HepG2 (cell line): ENCODE data around the gene CMTM4. TPM values are rescaled to one million over a fixed set of nuclear protein-coding genes. Genes with fewer than 3 reads are reported as not detected.

ENCODE experiments used
- BATF2 ChIP-seq: sonication (generic); formaldehyde crosslinking; IDR thresholded peaks from 2 replicates; pipeline ENCODE4 v1.8.0; 2022; ENCODE audit warnings: mild to moderate bottlenecking, missing genetic modification reagents, moderate library complexity
- BCLAF1 ChIP-seq: fragments of 450-650 bp; IDR thresholded peaks from 2 replicates; pipeline ENCODE4 v1.6.1; 2017; ENCODE audit warnings: mild to moderate bottlenecking
- HNF1B ChIP-seq: sonication (generic); formaldehyde crosslinking; IDR thresholded peaks from 2 replicates; pipeline ENCODE4 v1.5.1; 2020; ENCODE audit warnings: mild to moderate bottlenecking, moderate library complexity, missing genetic modification reagents
- PHB2 ChIP-seq: fragments of 450-650 bp; IDR thresholded peaks from 2 replicates; pipeline ENCODE4 v1.6.1; 2018; ENCODE audit not compliant: partially characterized antibody
- RBAK ChIP-seq: sonication (generic); formaldehyde crosslinking; IDR thresholded peaks from 2 replicates; pipeline ENCODE4 v1.5.1; 2020; ENCODE audit warnings: mild to moderate bottlenecking, missing genetic modification reagents
- REST ChIP-seq, 2 experiments: IDR thresholded peaks; 2 replicates each; pipeline ENCODE4 v1.6.1; 2011 to 2012; ENCODE audit warnings: low read length in 2 of 2, borderline replicate concordance in 1 of 2, low read depth in 1 of 2, mild to moderate bottlenecking in 1 of 2, moderate library complexity in 1 of 2
- SMARCE1 ChIP-seq: fragments of 450-650 bp; IDR thresholded peaks from 2 replicates; pipeline ENCODE4 v1.6.1; 2017; ENCODE audit warnings: borderline replicate concordance
- SP2 ChIP-seq: sonication (generic); formaldehyde crosslinking; IDR thresholded peaks from 2 replicates; pipeline ENCODE4 v1.5.1; 2020; ENCODE audit warnings: mild to moderate bottlenecking, missing genetic modification reagents
- SP5 ChIP-seq: IDR thresholded peaks from 2 replicates; pipeline ENCODE4 v1.6.1; 2016; ENCODE audit warnings: low read depth, borderline replicate concordance
- STAT6 ChIP-seq: sonication (generic); formaldehyde crosslinking; IDR thresholded peaks from 2 replicates; pipeline ENCODE4 v1.4.0; 2020; ENCODE audit warnings: missing genetic modification reagents, mild to moderate bottlenecking, borderline replicate concordance
- ZBTB3 ChIP-seq: sonication (generic); formaldehyde crosslinking; IDR thresholded peaks from 2 replicates; pipeline ENCODE4 v1.4.0; 2020; ENCODE audit warnings: low read depth, mild to moderate bottlenecking, moderate library complexity, missing genetic modification reagents, borderline replicate concordance
- ZNF33A ChIP-seq: sonication (generic); formaldehyde crosslinking; IDR thresholded peaks from 2 replicates; pipeline ENCODE4 v1.5.1; 2020; ENCODE audit warnings: missing genetic modification reagents, mild to moderate bottlenecking, moderate library complexity, borderline replicate concordance
- ZNF367 ChIP-seq: sonication (generic); formaldehyde crosslinking; IDR thresholded peaks from 2 replicates; pipeline ENCODE4 v1.4.0; 2020; ENCODE audit warnings: missing genetic modification reagents, borderline replicate concordance
- ZNF556 ChIP-seq: sonication (generic); formaldehyde crosslinking; IDR thresholded peaks from 2 replicates; pipeline ENCODE4 v1.4.0; 2020; ENCODE audit warnings: mild to moderate bottlenecking, missing genetic modification reagents, borderline replicate concordance
- ZNF75D ChIP-seq: sonication (generic); formaldehyde crosslinking; IDR thresholded peaks from 2 replicates; pipeline ENCODE4 v1.8.1; 2023; ENCODE audit warnings: missing genetic modification reagents, mild to moderate bottlenecking, borderline replicate concordance
- ZNF816 ChIP-seq: sonication (generic); formaldehyde crosslinking; IDR thresholded peaks from 2 replicates; pipeline ENCODE4 v1.8.0; 2022; ENCODE audit warnings: missing genetic modification reagents, mild to moderate bottlenecking, borderline replicate concordance
- ZSCAN29 ChIP-seq: sonication (generic); formaldehyde crosslinking; conservative IDR thresholded peaks from 2 replicates; pipeline ENCODE4 v1.4.0; 2020; ENCODE audit warnings: mild to moderate bottlenecking, missing genetic modification reagents
- polyA plus RNA-seq, 8 experiments: library from polyadenylated mRNA; depleted of rRNA in 3 of 8; stranded (reverse) in 7 of 8; unstranded in 1 of 8; fragments of >200 nt; fragmentation: Illumina TruSeq in 4 of 8; extraction: Trizol in 4 of 8; gene quantifications; 2 replicates each; pipeline versions ENCODE4 v1.2.1 to v1.2.3, GENCODE V29; 2011 to 2016; ENCODE audit warnings: low read depth in 4 of 8, missing spikeins in 1 of 8, mixed read lengths in 1 of 8; ENCODE audit not compliant: insufficient read depth in 1 of 8
- total RNA-seq, 5 experiments: library from RNA; depleted of rRNA; stranded (reverse); fragments of >200 nt; fragmentation: Illumina TruSeq; extraction: Trizol; gene quantifications; 2 replicates each; pipeline ENCODE4 v1.2.3, GENCODE V29; 2016; ENCODE audit warnings: low read depth in 1 of 5

CMTM4 gene
- total and polyA plus RNA-seq, 2 of the 13 experiments (the other 11 are each of a cell fraction or from before 2014, with no cell fraction given) = 32.0 to 36.3 TPM

- no peak for TF ChIP-seq BCLAF1
- TF ChIP-seq HNF1B (CRISPR knock-in tag) = no peak
- no peak for TF ChIP-seq ZSCAN29 (CRISPR knock-in tag)
- TF ChIP-seq STAT6 (CRISPR knock-in tag) = no peak
- no peak for TF ChIP-seq ZBTB3
- no peak for TF ChIP-seq PHB2
- TF ChIP-seq RBAK (CRISPR knock-in tag) = no peak
- TF ChIP-seq ZNF367 (CRISPR knock-in tag) = no peak; the same call in 1 of the 2 replicates
- no peak for TF ChIP-seq ZNF556 (CRISPR knock-in tag)
- TF ChIP-seq REST (IDR thresholded peaks at IDR 0.05; ENCODE audit: borderline replicate concordance in 1 of 2, low read depth in 1 of 2, low read length in 2 of 2) = no peak
- no peak for TF ChIP-seq SMARCE1
- TF ChIP-seq ZNF75D = no peak
- TF ChIP-seq BATF2 (CRISPR knock-in tag) = no peak; the same call in 1 of the 2 replicates
- TF ChIP-seq SP2 = no peak; the same call in 1 of the 2 replicates
- no peak for TF ChIP-seq SP5 (CRISPR knock-in tag)
- no peak for TF ChIP-seq ZNF33A (CRISPR knock-in tag)
- no peak for TF ChIP-seq ZNF816 (CRISPR knock-in tag)
These were observed 441 bp downstream of the CMTM4 start (continued) for GRCh38 chr16:66695935-66696668.
